OCI-LY7 (cell line): ENCODE results near the gene SLC41A3.

Experiments
- CTCF ChIP-seq: fragments of 200-600 bp; sonication (generic); conservative IDR thresholded peaks from 2 replicates; pipeline ENCODE4 v1.5.1; 2014; ENCODE audit warnings: mild to moderate bottlenecking, antibody characterized with exemption, low read length, moderate library complexity, mixed read lengths
- EZH2phosphoT487 ChIP-seq: fragments of 200-600 bp; sonication (generic); IDR thresholded peaks from 2 replicates; pipeline ENCODE4 v1.6.1; 2018; ENCODE audit warnings: low read depth, borderline replicate concordance, mild to moderate bottlenecking, mixed run types, antibody characterized with exemption, low read length, moderate library complexity, mixed read lengths

GRCh38 chr3:126057501-126057819 lies 26.5 kb downstream of the SLC41A3 start:
- TF ChIP-seq CTCF = no peak
- no peak for TF ChIP-seq EZH2phosphoT487
